Measurements from ENCODE around the gene GSTM2.

GSTM2 gene

GRCh38 chr1:109667452-109668122 is at the start of gene GSTM2:
Gene GSTM2 (plus strand): TSS chr1:109668057. CDS start chr1:109668116, 59 bp downstream.
- peak; percentile 27 for DNase-seq

- DNase-seq = no peak
These were observed 48.9 kb upstream of the GSTM2 start for GRCh38 chr1:109618661-109619575.

GRCh38 chr1:109619576-109620400 is 48.1 kb upstream of the GSTM2 start, which contains the start of the genes AMPD2 and GNAT2:
Gene AMPD2 (plus strand): TSS chr1:109619837. CDS start chr1:109621176, 1,339 bp downstream.
Gene GNAT2 (minus strand): TSS chr1:109619616. CDS start chr1:109612870, 6,746 bp downstream.
- DNase-seq = peak; percentile 10

GRCh38 chr1:109620401-109620791 is 47.5 kb upstream of the GSTM2 start:
- no peak for DNase-seq

GRCh38 chr1:109620841-109621286 is 47.0 kb upstream of the GSTM2 start:
- DNase-seq = peak; percentile 53

DNA sequence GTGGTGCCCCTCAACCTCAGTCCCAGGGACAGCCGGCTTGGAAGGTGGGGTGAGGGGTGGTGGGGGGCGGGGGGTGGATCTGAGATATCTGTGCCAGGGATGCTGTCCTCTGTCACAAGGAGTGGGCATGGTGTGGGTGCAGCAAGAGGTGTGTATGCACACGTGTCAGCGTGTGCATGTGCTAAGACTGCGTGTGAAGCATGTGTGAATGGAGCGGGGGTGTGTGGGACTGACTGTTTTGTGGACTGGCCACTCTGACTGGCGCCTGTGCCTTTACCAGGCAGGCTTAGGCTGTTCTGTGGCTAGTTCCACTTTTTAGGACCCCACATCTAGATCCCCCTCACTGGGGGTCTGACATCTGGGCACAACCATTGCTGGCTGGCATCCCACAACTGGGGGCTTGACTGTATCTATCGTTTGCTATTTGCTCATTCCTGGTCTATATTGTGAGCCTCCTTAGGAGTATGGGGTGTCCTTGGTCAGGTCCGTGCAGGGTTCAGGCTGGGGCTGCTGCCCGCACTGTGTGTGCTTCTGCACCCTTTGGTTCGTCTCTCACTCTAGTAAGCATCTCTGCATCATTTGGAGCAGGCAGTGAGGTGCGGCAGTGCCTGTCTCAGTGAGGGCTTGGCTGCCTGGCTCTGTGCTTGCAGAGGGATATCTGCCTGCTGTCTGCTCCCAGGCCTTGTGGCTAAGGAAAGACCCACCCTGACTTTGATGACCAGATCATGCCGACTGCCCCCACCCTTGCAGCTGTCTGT is 46.3 kb upstream of the GSTM2 start:
- DNase-seq = no peak

DNA sequence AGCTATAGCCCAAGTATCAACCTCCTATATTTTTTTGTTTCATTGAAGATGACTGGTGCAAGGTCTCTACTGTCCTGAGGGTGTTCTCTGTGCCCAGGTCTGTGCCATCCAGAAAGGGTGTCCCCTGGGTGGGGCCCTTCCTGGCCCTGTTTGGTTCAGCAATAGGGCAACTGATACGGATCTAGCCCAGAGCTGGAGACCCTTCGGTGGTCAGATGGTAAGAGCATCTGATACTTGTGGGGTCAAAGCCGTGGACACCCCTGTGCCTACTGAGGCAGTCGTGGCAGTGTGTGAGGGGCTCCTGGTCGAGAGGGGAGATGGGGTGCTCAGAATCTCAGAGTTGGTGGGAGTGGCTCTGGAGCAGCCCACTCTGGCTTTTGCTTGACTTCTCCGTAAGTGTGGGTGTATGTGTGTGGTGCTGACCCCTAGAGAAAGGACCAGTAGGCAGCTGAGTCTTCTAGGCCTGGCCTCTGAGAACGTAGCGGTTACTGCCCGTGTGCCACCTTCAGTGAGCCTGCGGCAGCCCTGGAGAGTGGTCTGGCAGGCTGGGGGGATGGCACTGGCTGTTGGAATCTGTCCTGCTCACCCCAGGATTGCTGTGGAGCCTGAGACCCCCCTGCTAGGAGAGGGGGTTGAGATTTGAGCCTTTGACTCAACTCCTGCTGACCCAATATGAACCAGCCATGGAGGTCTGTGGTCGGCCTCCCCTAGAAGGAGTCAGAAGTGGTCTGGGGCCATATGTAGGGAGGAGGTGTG is 45.5 kb upstream of the GSTM2 start:
- DNase-seq = no peak

DNA sequence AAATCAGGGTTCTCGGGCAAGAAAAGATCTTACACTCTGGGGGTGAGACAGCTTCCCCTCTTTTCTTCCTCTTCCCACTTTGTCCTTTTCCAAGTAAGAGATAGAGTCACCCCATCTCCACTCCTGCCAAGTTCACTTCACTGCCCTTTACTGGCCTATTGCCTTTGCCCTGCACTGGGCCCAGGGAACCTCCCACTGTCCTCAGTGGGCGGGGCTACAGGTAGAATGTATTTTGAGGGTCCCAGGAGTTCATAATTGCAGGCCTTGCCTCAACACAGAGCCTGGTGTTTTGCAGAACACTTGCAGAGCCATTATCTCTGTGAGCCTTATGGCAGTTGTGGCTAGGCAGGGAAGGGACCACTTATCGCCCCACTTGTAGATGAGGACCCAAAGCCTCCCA is 45.0 kb upstream of the GSTM2 start:
- no peak for DNase-seq

GRCh38 chr1:109623601-109624161 is 44.2 kb upstream of the GSTM2 start:
- no peak for DNase-seq

- DNase-seq = no peak
These were observed 43.5 kb upstream of the GSTM2 start for GRCh38 chr1:109624201-109625010.

GRCh38 chr1:109625176-109625575 is 42.7 kb upstream of the GSTM2 start:
- DNase-seq = no peak

- DNase-seq = no peak
These were observed 42.0 kb upstream of the GSTM2 start for GRCh38 chr1:109625601-109626560.

DNA sequence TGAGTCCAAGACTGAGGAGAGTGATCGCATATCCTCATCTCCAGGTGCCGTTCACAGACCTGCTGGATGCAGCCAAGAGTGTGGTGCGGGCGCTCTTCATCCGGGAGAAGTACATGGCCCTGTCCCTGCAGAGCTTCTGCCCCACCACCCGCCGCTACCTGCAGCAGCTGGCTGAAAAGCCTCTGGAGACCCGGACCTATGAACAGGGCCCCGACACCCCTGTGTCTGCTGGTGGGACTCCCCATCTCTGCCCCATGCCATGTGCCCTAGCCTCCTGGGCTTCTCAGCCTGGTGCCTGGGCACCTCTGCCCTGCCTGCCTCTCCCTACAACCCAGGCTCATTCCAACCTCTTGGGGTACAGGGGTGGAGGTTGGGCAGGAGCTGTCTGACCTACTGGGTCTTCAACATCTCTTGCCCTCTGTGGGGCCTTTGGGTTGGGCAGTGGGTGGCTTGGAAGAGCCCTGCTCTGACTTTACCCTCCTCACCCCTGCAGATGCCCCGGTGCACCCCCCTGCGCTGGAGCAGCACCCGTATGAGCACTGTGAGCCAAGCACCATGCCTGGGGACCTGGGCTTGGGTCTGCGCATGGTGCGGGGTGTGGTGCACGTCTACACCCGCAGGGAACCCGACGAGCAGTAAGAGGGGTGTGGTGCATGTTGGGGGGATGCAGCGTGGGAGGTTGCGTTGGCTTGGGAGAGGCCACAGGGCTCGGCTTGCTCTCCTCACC is 41.0 kb upstream of the GSTM2 start:
- DNase-seq = no peak

DNA sequence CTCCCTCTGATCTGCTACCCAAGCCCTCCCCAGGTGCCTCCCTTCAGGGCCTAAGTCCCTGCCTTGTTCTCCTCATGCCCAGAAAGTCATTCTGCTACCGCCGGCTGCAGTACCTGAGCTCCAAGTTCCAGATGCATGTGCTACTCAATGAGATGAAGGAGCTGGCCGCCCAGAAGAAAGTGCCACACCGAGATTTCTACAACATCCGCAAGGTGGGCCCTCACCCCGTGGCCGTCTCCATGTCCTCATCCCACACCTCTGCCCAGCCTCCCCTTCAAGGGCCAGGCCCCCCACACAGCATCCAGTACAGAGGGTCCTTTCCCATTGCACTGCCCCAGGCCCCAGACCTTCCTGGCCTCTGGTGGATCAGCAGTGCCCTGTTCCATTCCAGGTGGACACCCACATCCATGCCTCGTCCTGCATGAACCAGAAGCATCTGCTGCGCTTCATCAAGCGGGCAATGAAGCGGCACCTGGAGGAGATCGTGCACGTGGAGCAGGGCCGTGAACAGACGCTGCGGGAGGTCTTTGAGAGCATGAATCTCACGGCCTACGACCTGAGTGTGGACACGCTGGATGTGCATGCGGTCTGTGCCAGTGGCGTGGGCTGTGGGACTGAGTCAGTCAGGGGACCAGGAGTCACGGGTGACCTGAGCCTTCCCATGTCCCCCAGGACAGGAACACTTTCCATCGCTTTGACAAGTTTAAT is 40.0 kb upstream of the GSTM2 start:
- no peak for DNase-seq

- no peak for DNase-seq
These were observed 39.1 kb upstream of the GSTM2 start for GRCh38 chr1:109628540-109629321.

GRCh38 chr1:109629372-109630030 is 38.4 kb upstream of the GSTM2 start:
- no peak for DNase-seq
